SK-N-SH (cell line): ENCODE results near the gene CDKN2D.

Experiments
- CTCF ChIP-seq: fragments of 200-600 bp; sonication (generic); IDR thresholded peaks from 2 replicates; pipeline ENCODE4 v1.6.1; 2017; ENCODE audit warnings: antibody characterized with exemption, mild to moderate bottlenecking, moderate library complexity
- EP300 ChIP-seq, 2 experiments: IDR thresholded peaks; 2 replicates each; pipeline versions ENCODE4 v1.4.0 to v1.6.1; 2012; ENCODE audit warnings: borderline replicate concordance in 1 of 2, low read depth in 1 of 2, low read length in 1 of 2
- EZH2phosphoT487 ChIP-seq: fragments of 200-600 bp; sonication (generic); IDR thresholded peaks from 2 replicates; pipeline ENCODE4 v1.6.1; 2017; ENCODE audit warnings: low read depth, mixed run types, mild to moderate bottlenecking, antibody characterized with exemption, moderate library complexity, borderline replicate concordance
- FOXM1 ChIP-seq: IDR thresholded peaks from 2 replicates; pipeline ENCODE4 v1.4.0; 2012; ENCODE audit warnings: low read depth, mild to moderate bottlenecking
- IRF3 ChIP-seq: fragments of 150-350 bp; IDR thresholded peaks from 2 replicates; pipeline ENCODE4 v1.6.1; 2016; ENCODE audit warnings: mild to moderate bottlenecking, low read depth, low read length
- JUND ChIP-seq: IDR thresholded peaks from 2 replicates; pipeline ENCODE4 v1.4.0; 2012
- MEF2A ChIP-seq: IDR thresholded peaks from 2 replicates; pipeline ENCODE4 v1.4.0; 2012; ENCODE audit warnings: low read depth, borderline replicate concordance
- RAD21 ChIP-seq: IDR thresholded peaks from 2 replicates; pipeline ENCODE4 v1.6.1; 2012; ENCODE audit warnings: mild to moderate bottlenecking, low read length
- RFX5 ChIP-seq: IDR thresholded peaks from 2 replicates; pipeline ENCODE4 v1.6.1; 2012; ENCODE audit warnings: mild to moderate bottlenecking, improper control_type of control experiment, low read length
- TAF1 ChIP-seq: IDR thresholded peaks from 2 replicates; pipeline ENCODE4 v1.6.1; 2012; ENCODE audit warnings: low read depth, mild to moderate bottlenecking, low read length, moderate library complexity, borderline replicate concordance
- YY1 ChIP-seq: IDR thresholded peaks from 2 replicates; pipeline ENCODE4 v1.4.0; 2012; ENCODE audit warnings: low read depth, mild to moderate bottlenecking
- TF ChIP-seq, protein P1 (sequence below): fragments of 150-350 bp; IDR thresholded peaks from 2 replicates; pipeline ENCODE4 v1.6.1; 2017; ENCODE audit warnings: antibody characterized with exemption, low read length, low read depth, borderline replicate concordance
- TF ChIP-seq, protein P2 (sequence below): IDR thresholded peaks from 2 replicates; pipeline ENCODE4 v1.4.0; 2012; ENCODE audit warnings: low read depth, borderline replicate concordance
- TF ChIP-seq, protein P3 (sequence below): IDR thresholded peaks from 2 replicates; pipeline ENCODE4 v1.4.0; 2012; ENCODE audit warnings: low read depth

- TF ChIP-seq CTCF (no peak), RAD21 (no peak), YY1 (no peak), EZH2phosphoT487 (no peak), MEF2A (no peak), TAF1 (no peak), IRF3 (no peak), JUND (no peak), EP300 (IDR thresholded peaks at IDR 0.05; ENCODE audit: borderline replicate concordance in 1 of 2, low read depth in 1 of 2, low read length in 1 of 2) (no peak), FOXM1 (no peak), RFX5 (no peak)
- TF ChIP-seq, protein P1, sequence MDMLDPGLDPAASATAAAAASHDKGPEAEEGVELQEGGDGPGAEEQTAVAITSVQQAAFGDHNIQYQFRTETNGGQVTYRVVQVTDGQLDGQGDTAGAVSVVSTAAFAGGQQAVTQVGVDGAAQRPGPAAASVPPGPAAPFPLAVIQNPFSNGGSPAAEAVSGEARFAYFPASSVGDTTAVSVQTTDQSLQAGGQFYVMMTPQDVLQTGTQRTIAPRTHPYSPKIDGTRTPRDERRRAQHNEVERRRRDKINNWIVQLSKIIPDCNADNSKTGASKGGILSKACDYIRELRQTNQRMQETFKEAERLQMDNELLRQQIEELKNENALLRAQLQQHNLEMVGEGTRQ: no peak
- TF ChIP-seq, protein P2, sequence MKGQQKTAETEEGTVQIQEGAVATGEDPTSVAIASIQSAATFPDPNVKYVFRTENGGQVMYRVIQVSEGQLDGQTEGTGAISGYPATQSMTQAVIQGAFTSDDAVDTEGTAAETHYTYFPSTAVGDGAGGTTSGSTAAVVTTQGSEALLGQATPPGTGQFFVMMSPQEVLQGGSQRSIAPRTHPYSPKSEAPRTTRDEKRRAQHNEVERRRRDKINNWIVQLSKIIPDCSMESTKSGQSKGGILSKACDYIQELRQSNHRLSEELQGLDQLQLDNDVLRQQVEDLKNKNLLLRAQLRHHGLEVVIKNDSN: no peak
- TF ChIP-seq, protein P3, sequence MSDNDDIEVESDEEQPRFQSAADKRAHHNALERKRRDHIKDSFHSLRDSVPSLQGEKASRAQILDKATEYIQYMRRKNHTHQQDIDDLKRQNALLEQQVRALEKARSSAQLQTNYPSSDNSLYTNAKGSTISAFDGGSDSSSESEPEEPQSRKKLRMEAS: no peak
Observed at GRCh38 chr19:10537668-10538067, 31.1 kb downstream of the CDKN2D start.
